K562 (cell line): ENCODE data around the gene KRTAP12-2. TPM values are rescaled to one million over a fixed set of nuclear protein-coding genes. Genes with fewer than 3 reads are reported as not detected.
"Not testable (repeated sequence)": the region's sequence is repeated elsewhere in the genome, so short reads cannot be mapped to it uniquely, and the experiment has no call there.

Source experiments
- ATAC-seq: fragments of 200-7000 bp; cut with Tn5 transposase; 3 replicates; pipeline ENCODE4 v1.9.1; 2020; ENCODE audit warnings: moderate library complexity
- BruUV-seq: library from RNA; stranded (reverse); fragments of 400-500 nt; replicated peaks from 2 replicates; lab custom pipeline; 2021; lab: Mats Ljungman, UMichigan
- CTCF ChIA-PET: fragments of 300-600 bp; formaldehyde crosslinking; extraction: SDS; loops from one replicate; lab custom pipeline; 2021; ENCODE audit warnings: low intra/inter-chr PET ratio; lab: Yijun Ruan, JAX
- POLR2A ChIA-PET: fragments of 300-600, 350-650 bp; sonication (Branson Sonifier 250); formaldehyde crosslinking; extraction: SDS; loops from one replicate; lab custom pipeline; 2021; ENCODE audit warnings: antibody characterized with exemption, inconsistent platforms; lab: Yijun Ruan, JAX
- DNase-seq, 4 experiments: peaks; one replicate each; pipeline versions ENCODE4 v3.0.0 to v3.0.0-alpha.2; 2011 to 2018; ENCODE audit warnings: low spot score in 3 of 4, mixed read lengths in 3 of 4; ENCODE audit errors: extremely low read depth in 1 of 4
- FAIRE-seq: peaks from 2 replicates; lab custom pipeline; 2011; peaks lifted over from hg19 to GRCh38; lab: Jason Lieb, UNC
- H2AFZ ChIP-seq: 2 replicates; pipeline ENCODE4 v1.6.0; 2011; ENCODE audit warnings: low read depth, low read length, control low read depth, inconsistent platforms
- H3K27ac ChIP-seq: fragments of 200-600 bp; 3 replicates; pipeline ENCODE4 v1.8.0; 2011; ENCODE audit warnings: low read depth, mild to moderate bottlenecking, control low read depth, inconsistent platforms, low read length, moderate library complexity, mixed read lengths; ENCODE audit errors: extremely low read depth
- H3K27me3 ChIP-seq, 2 experiments: fragments of 300-600 bp in 1 of 2; 2 replicates in 1 of 2; 3 replicates in 1 of 2; pipeline versions ENCODE4 v1.6.0 to v1.8.0; 2011; ENCODE audit warnings: inconsistent platforms in 2 of 2, low read length in 2 of 2, mild to moderate bottlenecking in 1 of 2, mixed read lengths in 1 of 2, moderate library complexity in 1 of 2; ENCODE audit not compliant: control insufficient read depth in 2 of 2, insufficient read depth in 2 of 2
- H3K36me3 ChIP-seq: fragments of 300-600 bp; 3 replicates; pipeline ENCODE4 v1.8.0; 2011; ENCODE audit warnings: mild to moderate bottlenecking, low read length, inconsistent platforms; ENCODE audit not compliant: control insufficient read depth, insufficient read depth
- H3K4me1 ChIP-seq, 2 experiments: fragments of 200-600 bp in 1 of 2; replicated peaks in 1 of 2; 2 replicates in 1 of 2; 3 replicates in 1 of 2; pipeline versions ENCODE4 v1.5.1 to v1.8.0; 2011; ENCODE audit warnings: inconsistent platforms in 2 of 2, low read length in 2 of 2, mild to moderate bottlenecking in 1 of 2, mixed read lengths in 1 of 2, moderate library complexity in 1 of 2; ENCODE audit not compliant: control insufficient read depth in 2 of 2, insufficient read depth in 2 of 2
- H3K4me2 ChIP-seq: 2 replicates; pipeline ENCODE4 v1.6.1; 2011; ENCODE audit warnings: low read length, control low read depth, inconsistent platforms, mixed read lengths; ENCODE audit not compliant: insufficient read depth
- H3K4me3 ChIP-seq: fragments of 200-600 bp; sonication (generic), shearing (Covaris generic); 2 replicates; pipeline ENCODE4 v1.5.1; 2016; ENCODE audit warnings: control low read depth, inconsistent platforms
- H3K79me2 ChIP-seq: fragments of 200-600 bp; 3 replicates; pipeline ENCODE4 v1.8.0; 2011; ENCODE audit warnings: low read length, inconsistent platforms; ENCODE audit not compliant: control insufficient read depth, insufficient read depth
- H3K9ac ChIP-seq, 2 experiments: 2 replicates each; pipeline versions ENCODE4 v1.6.0 to v1.6.1; 2011; ENCODE audit warnings: low read depth in 2 of 2, low read length in 2 of 2, control low read depth in 1 of 2, inconsistent platforms in 1 of 2, mild to moderate bottlenecking in 1 of 2, mixed read lengths in 1 of 2; ENCODE audit not compliant: insufficient read depth in 1 of 2
- H3K9me1 ChIP-seq: one replicate; pipeline ENCODE4 v1.6.0; 2011; ENCODE audit warnings: inconsistent platforms, mild to moderate bottlenecking, low read length, moderate library complexity; ENCODE audit not compliant: control insufficient read depth, insufficient read depth
- H3K9me3 ChIP-seq: replicated peaks from 2 replicates; pipeline ENCODE4 v1.5.1; 2011; ENCODE audit warnings: low read depth, low read length, inconsistent platforms; ENCODE audit not compliant: control insufficient read depth, insufficient read depth
- H4K20me1 ChIP-seq: replicated peaks from 2 replicates; pipeline ENCODE4 v1.6.1; 2011; ENCODE audit warnings: low read length, inconsistent platforms, mixed read lengths; ENCODE audit not compliant: control insufficient read depth, insufficient read depth
- BRF1 ChIP-seq: IDR thresholded peaks from 3 replicates; pipeline ENCODE4 v1.6.1; 2011; ENCODE audit warnings: borderline replicate concordance, mild to moderate bottlenecking; ENCODE audit not compliant: insufficient read length; ENCODE audit errors: extremely low read depth
- HDAC2 ChIP-seq: fragments of 450-650 bp; IDR thresholded peaks from 2 replicates; pipeline ENCODE4 v1.6.1; 2016; ENCODE audit warnings: mild to moderate bottlenecking
- MEF2A ChIP-seq: IDR thresholded peaks from 2 replicates; pipeline ENCODE4 v1.6.1; 2011; ENCODE audit warnings: low read depth, mild to moderate bottlenecking, low read length, moderate library complexity; ENCODE audit not compliant: control insufficient read depth
- THAP7 ChIP-seq: fragments of 250-450 bp; sonication (Bioruptor Pico); IDR thresholded peaks from 2 replicates; pipeline ENCODE4 v1.5.0; 2021
- ZNF280B ChIP-seq: fragments of 250-450 bp; sonication (Bioruptor Pico); IDR thresholded peaks from 2 replicates; pipeline ENCODE4 v1.5.1; 2021; ENCODE audit warnings: mild to moderate bottlenecking
- ZNF445 ChIP-seq: fragments of 250-450 bp; sonication (Bioruptor Pico); IDR thresholded peaks from 2 replicates; pipeline ENCODE4 v1.4.0; 2020; ENCODE audit warnings: low read depth, mild to moderate bottlenecking, moderate library complexity
- ZSCAN29 ChIP-seq: fragments of 450-650 bp; IDR thresholded peaks from 2 replicates; pipeline ENCODE4 v1.6.1; 2017
- WGBS: fragments of 100-300 bp; shearing (Covaris generic); methylation state at CpG from one replicate; pipeline ENCODE4 v1.1.6; 2016; ENCODE audit warnings: low coverage, mixed read lengths; ENCODE audit not compliant: insufficient coverage; ENCODE audit errors: missing lambda C conversion rate; 5-methylcytosine and 5-hydroxymethylcytosine counted together
- in situ Hi-C: fragments of 300-500 bp; cut with MboI; formaldehyde crosslinking; loops from 4 replicates; pipeline ENCODE4 v1.15.0; 2018; ENCODE audit warnings: inconsistent platforms, mixed read lengths
- intact Hi-C: fragments of 100-400 bp; cut with micrococcal nuclease; formaldehyde crosslinking; loops from 2 replicates; pipeline ENCODE4 v1.14.2; 2022
- polyA plus RNA-seq, 8 experiments: library from polyadenylated mRNA; depleted of rRNA in 4 of 8; stranded (reverse) in 5 of 8; unstranded in 3 of 8; fragments of >200 nt; fragmentation: Nextera tagmentation in 2 of 8; fragmentation: Illumina TruSeq in 1 of 8; extraction: Ambion mirVana in 2 of 8; extraction: Trizol in 1 of 8; gene quantifications; 2 replicates each; pipeline versions ENCODE4 v1.2.1 to v1.2.3, GENCODE V29; 2011 to 2014; ENCODE audit warnings: inconsistent platforms in 1 of 8, missing spikeins in 1 of 8
- total RNA-seq, 7 experiments: library from RNA; depleted of rRNA in 6 of 7; stranded (reverse); fragments of >200 nt in 6 of 7; fragmentation: Illumina TruSeq in 2 of 7; extraction: Trizol in 2 of 7; gene quantifications; 2 replicates each; pipeline versions ENCODE4 v1.2.1 to v1.2.3, GENCODE V29; 2011 to 2021; ENCODE audit warnings: low replicate concordance in 1 of 7

KRTAP12-2 gene
- total and polyA plus RNA-seq, 9 of the 15 experiments (the other 6 are each of a cell fraction or from before 2014, with no cell fraction given): not detected

GRCh38 chr21:44637851-44638348, 28.8 kb downstream of the KRTAP12-2 start:
- POLR2A ChIA-PET: interaction anchor here (0.6 to 1.0 kb wide), 2 partner anchors 12 to 15 kb away, joined by 3 read pairs; no protein-coding TSS in a partner anchor
- in situ Hi-C loops, ATAC-seq: not testable (repeated sequence)

GRCh38 chr21:44637018-44637850, 29.5 kb downstream of the KRTAP12-2 start, which contains the start of gene KRTAP10-10:
TSS of gene KRTAP10-10 (plus strand) at chr21:44637356. CDS start at chr21:44637418, 62 bp downstream.
- Histone ChIP-seq H3K9ac (no peak within 1 kb of the TSS; a peak in 1 of 4 replicates), H3K4me3 (no peak within 1 kb of the TSS), H3K27ac (no peak within 1 kb of the TSS), H2AFZ (no peak within 1 kb of the TSS), H3K36me3 (no peaks in the 10 kb centered on the region), H4K20me1 (no peaks in the 10 kb centered on the region), H3K4me1 (peaks cover 0 to 3% of the 10 kb centered on the region in 2 experiments; a peak in 2 of 5 replicates), H3K27me3 (peaks cover 0 to 6% of the 10 kb centered on the region in 2 experiments; a peak in 2 of 5 replicates), H3K79me2 (no peaks in the 10 kb centered on the region), H3K4me2 (no peak within 1 kb of the TSS), H3K9me1 (no peaks in the 10 kb centered on the region), H3K9me3 (no peaks in the 10 kb centered on the region)
- 0% methylated on average over 21 of the region's 21 CpGs for WGBS
- ATAC-seq (peak; percentile 36; the same call in 1 of the 3 replicates), DNase-seq (no peak), FAIRE-seq (no peak)
- intact Hi-C loops (no loop called here), in situ Hi-C loops (no loop called here)
- no TSS peak for BruUV-seq
- ChIA-PET CTCF (no interaction called here), POLR2A (interaction anchor here (0.6 kb wide), 2 partner anchors 12 to 13 kb away, joined by 3 read pairs; no protein-coding TSS in a partner anchor)
- TF ChIP-seq ZNF445 (CRISPR knock-in tag) (no peak), ZSCAN29 (no peak), THAP7 (CRISPR knock-in tag) (no peak), HDAC2 (no peak), ZNF280B (CRISPR knock-in tag) (no peak), BRF1 (no peak), MEF2A (no peak)

More at GRCh38 chr21:44637851-44638348, 28.8 kb downstream of the KRTAP12-2 start:
- H4K20me1 ChIP-seq, CTCF ChIA-PET, H3K4me1 ChIP-seq, H3K4me3 ChIP-seq, H3K36me3 ChIP-seq, intact Hi-C loops, H3K27me3 ChIP-seq, H3K9me1 ChIP-seq, H3K4me2 ChIP-seq, FAIRE-seq, H3K27ac ChIP-seq, DNase-seq, H3K9ac ChIP-seq, H2AFZ ChIP-seq, H3K79me2 ChIP-seq, H3K9me3 ChIP-seq, BruUV-seq: not testable (repeated sequence)
- WGBS: 4% methylated on average over 7 of the region's 12 CpGs
